RWPE1 (cell line): Measurements from ENCODE around the gene CLEC4M.
"Not testable (repeated sequence)": the region's sequence is repeated elsewhere in the genome, so short reads cannot be mapped to it uniquely, and the experiment has no call there.

Experiments used
- CTCF ChIA-PET: fragments of 350-600 bp; sonication (Branson Sonifier 250); formaldehyde crosslinking; extraction: SDS; loops from one replicate; lab custom pipeline; 2021; lab: Yijun Ruan, JAX
- POLR2A ChIA-PET: fragments of 400-600 bp; formaldehyde crosslinking; extraction: SDS; loops from one replicate; lab custom pipeline; 2020; ENCODE audit warnings: antibody characterized with exemption; ENCODE audit not compliant: low non-redundant PET; lab: Yijun Ruan, JAX
- DNase-seq: peaks from one replicate; pipeline ENCODE4 v3.0.0; 2012; ENCODE audit warnings: low spot score
- H3K27ac ChIP-seq: fragments of 450-650 bp; 2 replicates; pipeline ENCODE4 v1.5.1; 2017
- CTCF ChIP-seq: fragments of 450-650 bp; conservative IDR thresholded peaks from 2 replicates; pipeline ENCODE4 v1.5.1; 2017; ENCODE audit warnings: low read depth, mild to moderate bottlenecking

The CLEC4M gene

GRCh38 chr19:7788178-7788932, 25.3 kb downstream of the CLEC4M start:
- no peak for TF ChIP-seq CTCF
- no peak for DNase-seq
- no peak overlapping the region for H3K27ac ChIP-seq
- ChIA-PET POLR2A (interaction anchor here (0.6 kb wide), 1 partner anchor 418 kb away, joined by 8 read pairs; no protein-coding TSS in a partner anchor), CTCF (no interaction called here)

- POLR2A ChIA-PET, result no interaction called here
- CTCF ChIA-PET, result interaction anchor here (0.7 kb wide), 1 partner anchor 11 kb away, joined by 7 read pairs; no protein-coding TSS in a partner anchor
Observed at GRCh38 chr19:7788933-7789323, 25.9 kb downstream of the CLEC4M start.

GRCh38 chr19:7789447-7789846, 26.4 kb downstream of the CLEC4M start:
- TF ChIP-seq CTCF, result no peak
- POLR2A ChIA-PET, result no interaction called here
- DNase-seq, result no peak
- no peak overlapping the region for H3K27ac ChIP-seq
- CTCF ChIA-PET, result interaction anchor here (0.7 kb wide), 1 partner anchor 11 kb away, joined by 7 read pairs; no protein-coding TSS in a partner anchor

More at GRCh38 chr19:7788933-7789323, 25.9 kb downstream of the CLEC4M start:
- DNase-seq, result no peak
- no peak overlapping the region for H3K27ac ChIP-seq
- TF ChIP-seq CTCF, result no peak

- H3K27ac ChIP-seq, result no peak overlapping the region
- DNase-seq, result no peak
- no peak for TF ChIP-seq CTCF
- CTCF ChIA-PET, result interaction anchor here (0.5 kb wide), 1 partner anchor 221 kb away, joined by 3 read pairs; no protein-coding TSS in a partner anchor
- POLR2A ChIA-PET, result no interaction called here
Observed at GRCh38 chr19:7790416-7790815, 27.4 kb downstream of the CLEC4M start.

- H3K27ac ChIP-seq, result no peak overlapping the region
- POLR2A ChIA-PET, result no interaction called here
- DNase-seq, result no peak
- TF ChIP-seq CTCF, result no peak
- CTCF ChIA-PET, result interaction anchor here (1.1 kb wide), 1 partner anchor 111 kb away, joined by 3 read pairs; the partner anchor contains the start of gene TRAPPC5
Observed at GRCh38 chr19:7792281-7792680, 29.2 kb downstream of the CLEC4M start.

GRCh38 chr19:7792701-7793100, 29.7 kb downstream of the CLEC4M start:
- POLR2A ChIA-PET, DNase-seq, H3K27ac ChIP-seq: not testable (repeated sequence)
- CTCF ChIA-PET, result interaction anchor here (0.6 kb wide), 1 partner anchor 29 kb away, joined by 3 read pairs; no protein-coding TSS in a partner anchor

- POLR2A ChIA-PET, result no interaction called here
- no peak overlapping the region for H3K27ac ChIP-seq
- no peak for DNase-seq
- CTCF ChIA-PET, result no interaction called here
- TF ChIP-seq CTCF, result no peak
Observed at GRCh38 chr19:7793493-7793892, 30.4 kb downstream of the CLEC4M start.
